Measurements from ENCODE around the gene ERVK3-1.
A peak's percentile ranks its signal among the peaks of the same experiment; 100 is the strongest.

ERVK3-1 gene

DNA sequence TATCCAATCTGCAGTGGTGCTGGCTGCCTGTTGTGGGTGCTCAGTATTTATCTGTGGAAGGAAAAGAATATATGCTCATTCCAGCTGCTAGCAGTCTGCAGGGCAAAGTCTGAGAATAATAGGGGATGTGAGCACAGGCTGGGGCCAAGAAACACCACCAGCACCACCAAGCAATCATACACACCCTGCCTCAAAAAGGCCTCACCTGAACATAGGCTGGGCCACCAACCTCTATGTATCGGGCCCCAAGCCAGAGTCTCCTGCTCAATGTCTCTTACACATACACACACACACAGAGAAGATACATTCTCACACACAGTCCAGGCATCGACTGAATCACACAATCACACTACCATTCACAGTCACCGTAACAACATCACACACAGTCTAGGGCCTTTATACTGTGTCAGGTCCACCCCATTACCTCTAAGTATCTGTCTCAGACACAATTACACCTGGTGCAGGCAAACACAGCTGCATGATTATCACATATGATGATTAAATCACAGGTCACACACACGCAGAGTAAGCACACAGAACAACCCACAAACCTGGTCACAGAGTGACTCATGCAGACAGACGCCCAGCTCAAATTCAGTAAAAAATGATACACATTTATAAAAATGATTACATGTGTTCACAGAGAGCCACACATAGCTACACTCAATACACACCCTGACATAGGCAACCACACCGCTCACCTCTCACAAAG lies 20.3 kb downstream of the ERVK3-1 start:
- CTCF ChIA-PET, result no interaction called here
- no peak for DNase-seq (ENCODE audit: extremely low spot score)
- POLR2A ChIA-PET, result interaction anchor here (1.6 to 1.7 kb wide), 2 partner anchors 9 to 37 kb away, joined by 4 to 18 read pairs; partner anchors contain the start of gene ZNF497
- no peak for TF ChIP-seq NFRKB (IDR thresholded peaks at IDR 0.05)
- TF ChIP-seq SUZ12 (IDR thresholded peaks at IDR 0.05), result no peak
- TF ChIP-seq LEF1 (IDR thresholded peaks at IDR 0.05; ENCODE audit: borderline replicate concordance), result no peak
- no peak for TF ChIP-seq SP1 (IDR thresholded peaks at IDR 0.05)
- no peak for TF ChIP-seq ARNT (IDR thresholded peaks at IDR 0.05)
- no peak for TF ChIP-seq BHLHE40 (IDR thresholded peaks at IDR 0.05; ENCODE audit: borderline replicate concordance)
- TF ChIP-seq, protein P1, sequence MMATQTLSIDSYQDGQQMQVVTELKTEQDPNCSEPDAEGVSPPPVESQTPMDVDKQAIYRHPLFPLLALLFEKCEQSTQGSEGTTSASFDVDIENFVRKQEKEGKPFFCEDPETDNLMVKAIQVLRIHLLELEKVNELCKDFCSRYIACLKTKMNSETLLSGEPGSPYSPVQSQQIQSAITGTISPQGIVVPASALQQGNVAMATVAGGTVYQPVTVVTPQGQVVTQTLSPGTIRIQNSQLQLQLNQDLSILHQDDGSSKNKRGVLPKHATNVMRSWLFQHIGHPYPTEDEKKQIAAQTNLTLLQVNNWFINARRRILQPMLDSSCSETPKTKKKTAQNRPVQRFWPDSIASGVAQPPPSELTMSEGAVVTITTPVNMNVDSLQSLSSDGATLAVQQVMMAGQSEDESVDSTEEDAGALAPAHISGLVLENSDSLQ (IDR thresholded peaks at IDR 0.05), result no peak
- no peak for TF ChIP-seq ZNF384 (IDR thresholded peaks at IDR 0.05)
- TF ChIP-seq CTBP1 (IDR thresholded peaks at IDR 0.05; ENCODE audit: borderline replicate concordance), result no peak
- TF ChIP-seq ELF4 (IDR thresholded peaks at IDR 0.05), result no peak
- no peak for TF ChIP-seq FOXM1 (IDR thresholded peaks at IDR 0.05; ENCODE audit: borderline replicate concordance)
- no peak for TF ChIP-seq FOXK2 (IDR thresholded peaks at IDR 0.05)

DNA sequence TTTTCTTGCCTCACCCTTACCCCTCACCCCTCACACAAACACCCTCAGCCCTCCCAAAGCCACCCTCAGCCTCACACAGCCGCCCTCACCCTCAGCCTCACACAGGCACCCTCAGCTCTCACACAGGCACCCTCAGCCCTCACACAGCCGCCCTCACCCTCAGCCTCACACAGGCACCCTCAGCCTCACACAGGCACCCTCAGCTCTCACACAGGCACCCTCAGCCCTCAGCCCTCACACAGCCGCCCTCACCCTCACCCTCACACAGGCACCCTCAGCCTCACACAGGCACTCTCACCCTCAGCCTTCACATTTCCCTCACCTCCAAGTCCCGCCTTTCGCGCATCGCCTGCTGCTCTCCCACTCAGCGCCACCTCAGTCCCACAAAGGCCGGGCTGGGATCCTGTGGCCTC lies 21.3 kb downstream of the ERVK3-1 start:
- TF ChIP-seq TARDBP (IDR thresholded peaks at IDR 0.05), result no peak
- TF ChIP-seq ZNF384 (IDR thresholded peaks at IDR 0.05), result no peak
- no peak for TF ChIP-seq CTBP1 (IDR thresholded peaks at IDR 0.05; ENCODE audit: borderline replicate concordance)
- no peak for TF ChIP-seq ARNT (IDR thresholded peaks at IDR 0.05)
- TF ChIP-seq, protein P1 (IDR thresholded peaks at IDR 0.05), result no peak
- no peak for TF ChIP-seq BHLHE40 (IDR thresholded peaks at IDR 0.05; ENCODE audit: borderline replicate concordance)
- TF ChIP-seq HDGF (IDR thresholded peaks at IDR 0.05; ENCODE audit: borderline replicate concordance), result no peak
- no peak for TF ChIP-seq SP1 (IDR thresholded peaks at IDR 0.05)
- no peak for TF ChIP-seq FOXA1 (IDR thresholded peaks at IDR 0.05)
- TF ChIP-seq NFRKB (IDR thresholded peaks at IDR 0.05), result no peak
- TF ChIP-seq FOXK2 (IDR thresholded peaks at IDR 0.05), result no peak
- no peak for TF ChIP-seq L3MBTL2 (conservative IDR thresholded peaks at IDR 0.05)
- TF ChIP-seq ELF4 (IDR thresholded peaks at IDR 0.05), result no peak
- TF ChIP-seq FOXM1 (IDR thresholded peaks at IDR 0.05; ENCODE audit: borderline replicate concordance), result no peak
- no peak for TF ChIP-seq LEF1 (IDR thresholded peaks at IDR 0.05; ENCODE audit: borderline replicate concordance)
- TF ChIP-seq SUZ12 (IDR thresholded peaks at IDR 0.05), result no peak
- no peak for DNase-seq (ENCODE audit: extremely low spot score)
- POLR2A ChIA-PET, result interaction anchor here (1.0 to 1.7 kb wide), 8 partner anchors 10 to 249 kb away, joined by 3 to 18 read pairs (median 4); partner anchors contain the start of genes ZBTB45 and ZNF497
- CTCF ChIA-PET, result no interaction called here

DNA sequence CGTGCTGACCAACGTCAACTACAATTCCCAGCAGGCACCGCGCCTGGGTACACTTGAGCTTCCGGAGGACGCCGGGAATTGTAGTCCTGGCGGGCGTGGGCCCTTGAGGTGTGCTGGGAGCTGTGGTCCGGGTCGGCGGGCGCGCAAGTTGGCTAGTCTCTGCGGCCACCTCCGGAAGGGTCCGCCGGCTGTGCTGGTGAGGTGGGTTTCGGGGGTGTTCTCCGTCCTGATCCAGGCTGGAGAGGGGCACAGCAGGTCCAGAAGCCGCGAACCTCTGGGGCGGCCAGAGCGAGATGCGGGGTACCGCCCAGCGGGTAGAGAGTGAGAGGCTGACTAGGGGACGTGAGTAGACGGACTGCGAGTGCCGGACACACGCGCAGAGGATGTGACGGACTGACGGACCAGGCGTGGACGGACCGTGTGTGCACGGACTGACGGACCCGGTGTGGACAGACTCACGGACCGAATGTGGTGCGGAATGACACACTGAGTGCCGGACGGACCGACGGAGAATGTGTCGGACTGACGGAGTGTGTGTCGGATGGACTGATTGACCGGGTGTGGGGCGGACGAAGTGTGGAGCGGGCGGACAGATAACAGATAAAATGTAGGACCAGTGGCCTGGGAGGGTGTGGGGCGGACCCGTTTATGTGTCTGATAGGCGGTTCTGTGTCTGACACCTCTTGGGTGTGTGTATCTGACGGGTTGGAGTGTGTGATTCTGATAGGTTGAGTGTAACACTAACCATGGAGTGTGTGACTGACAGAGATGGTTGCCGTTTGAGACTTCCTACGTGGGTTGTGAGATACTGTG lies 21.9 kb downstream of the ERVK3-1 start, which contains the start of gene ZSCAN22:
Gene ZSCAN22 (plus strand): TSS at position 81 of the 813 bp plus-strand sequence. CDS start 7,809 bp downstream, outside the sequence.
- TF ChIP-seq SUZ12 (IDR thresholded peaks at IDR 0.05), result peak; percentile 80
- TF ChIP-seq BHLHE40 (IDR thresholded peaks at IDR 0.05; ENCODE audit: borderline replicate concordance), result no peak
- no peak for TF ChIP-seq SP1 (IDR thresholded peaks at IDR 0.05)
- TF ChIP-seq FOXM1 (IDR thresholded peaks at IDR 0.05; ENCODE audit: borderline replicate concordance), result no peak
- TF ChIP-seq, protein P1 (IDR thresholded peaks at IDR 0.05), result peak; percentile 85
- no peak for TF ChIP-seq HDGF (IDR thresholded peaks at IDR 0.05; ENCODE audit: borderline replicate concordance)
- peak; percentile 42; the same call in 1 of the 2 replicates for TF ChIP-seq L3MBTL2 (conservative IDR thresholded peaks at IDR 0.05)
- no peak for TF ChIP-seq TARDBP (IDR thresholded peaks at IDR 0.05)
- TF ChIP-seq ZNF384 (IDR thresholded peaks at IDR 0.05), result no peak
- TF ChIP-seq FOXK2 (IDR thresholded peaks at IDR 0.05), result no peak
- TF ChIP-seq LEF1 (IDR thresholded peaks at IDR 0.05; ENCODE audit: borderline replicate concordance), result no peak
- no peak for TF ChIP-seq NFRKB (IDR thresholded peaks at IDR 0.05)
- TF ChIP-seq FOXA1 (IDR thresholded peaks at IDR 0.05), result no peak
- TF ChIP-seq CTBP1 (IDR thresholded peaks at IDR 0.05; ENCODE audit: borderline replicate concordance), result peak; percentile 80
- TF ChIP-seq ELF4 (IDR thresholded peaks at IDR 0.05), result peak; percentile 87
- no peak for TF ChIP-seq ARNT (IDR thresholded peaks at IDR 0.05)
- ChIA-PET CTCF (no interaction called here), POLR2A (interaction anchor here (1.0 to 1.7 kb wide), 8 partner anchors 10 to 248 kb away, joined by 3 to 18 read pairs (median 4); partner anchors contain the start of genes ZBTB45 and ZNF497)
- peak; percentile 95 for DNase-seq (ENCODE audit: extremely low spot score)

GRCh38 chr19:58328999-58329398 lies 23.8 kb downstream of the ERVK3-1 start:
- no peak for TF ChIP-seq ELF4 (IDR thresholded peaks at IDR 0.05)
- no peak for TF ChIP-seq ZNF384 (IDR thresholded peaks at IDR 0.05)
- TF ChIP-seq FOXM1 (IDR thresholded peaks at IDR 0.05; ENCODE audit: borderline replicate concordance), result no peak
- TF ChIP-seq SP1 (IDR thresholded peaks at IDR 0.05), result no peak
- TF ChIP-seq FOXA1 (IDR thresholded peaks at IDR 0.05), result no peak
- peak; percentile 37 for DNase-seq (ENCODE audit: extremely low spot score)
- CTCF ChIA-PET, result interaction anchor here (1.0 kb wide), 1 partner anchor 34 kb away, joined by 3 read pairs; no protein-coding TSS in a partner anchor
- POLR2A ChIA-PET, result interaction anchor here (1.1 kb wide), 1 partner anchor 191 kb away, joined by 3 read pairs; no protein-coding TSS in a partner anchor

- CTCF ChIA-PET, result no interaction called here
- POLR2A ChIA-PET, result interaction anchor here (0.6 to 1.3 kb wide), 4 partner anchors 17 to 108 kb away, joined by 3 to 5 read pairs (median 4); partner anchors contain the start of gene ZNF497
- TF ChIP-seq HDGF (IDR thresholded peaks at IDR 0.05; ENCODE audit: borderline replicate concordance), result no peak
- TF ChIP-seq SUZ12 (IDR thresholded peaks at IDR 0.05), result no peak
- TF ChIP-seq NFRKB (IDR thresholded peaks at IDR 0.05), result no peak
- no peak for TF ChIP-seq ELF4 (IDR thresholded peaks at IDR 0.05)
- TF ChIP-seq FOXM1 (IDR thresholded peaks at IDR 0.05; ENCODE audit: borderline replicate concordance), result no peak
- no peak for TF ChIP-seq SP1 (IDR thresholded peaks at IDR 0.05)
- TF ChIP-seq CTBP1 (IDR thresholded peaks at IDR 0.05; ENCODE audit: borderline replicate concordance), result no peak
- TF ChIP-seq LEF1 (IDR thresholded peaks at IDR 0.05; ENCODE audit: borderline replicate concordance), result no peak
- TF ChIP-seq, protein P1 (IDR thresholded peaks at IDR 0.05), result no peak
- DNase-seq (ENCODE audit: extremely low spot score), result no peak
These were observed 25.3 kb downstream of the ERVK3-1 start for GRCh38 chr19:58330458-58330857.

Measured in HEK293T (cell line).